NT2/D1 (cell line): ENCODE results near the gene NBPF11.
"Not testable (repeated sequence)": the region's sequence is repeated elsewhere in the genome, so short reads cannot be mapped to it uniquely, and the experiment has no call there.

ENCODE experiments used
- YY1 ChIP-seq: IDR thresholded peaks from 2 replicates; pipeline ENCODE4 v1.6.1; 2011; ENCODE audit not compliant: insufficient read length, insufficient read depth
- ZNF274 ChIP-seq: IDR thresholded peaks from 2 replicates; pipeline ENCODE4 v1.6.1; 2011; ENCODE audit warnings: mild to moderate bottlenecking, low read depth, low read length

DNA sequence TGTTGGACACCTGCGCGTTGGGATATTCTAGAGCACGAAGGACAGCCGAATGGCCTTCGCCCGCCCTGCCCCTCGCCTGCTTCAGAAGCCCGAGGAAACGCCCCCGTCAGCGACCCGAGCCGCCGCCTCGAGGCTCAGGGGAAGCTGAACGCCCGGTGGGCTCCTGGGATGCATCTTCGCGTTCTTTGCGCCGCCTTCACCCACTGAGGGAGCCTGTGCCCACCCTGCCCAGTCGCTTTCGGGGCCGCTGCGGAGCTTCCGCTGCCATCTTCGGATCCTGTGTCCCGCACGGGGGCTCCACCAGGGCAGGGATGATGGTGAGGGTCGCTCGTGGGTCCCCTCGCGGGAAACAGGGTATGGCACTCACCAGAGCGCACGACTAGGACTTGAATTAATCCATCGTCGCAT, 91.8 kb downstream of the NBPF11 start:
- not testable (repeated sequence) for TF ChIP-seq ZNF274, YY1
